GM12872 (cell line): ENCODE measurements around the gene IMMT.

Experiments
- CTCF ChIP-seq: IDR thresholded peaks from 3 replicates; pipeline ENCODE4 v1.5.1; 2011; ENCODE audit warnings: low read depth, mild to moderate bottlenecking, low read length, moderate library complexity; ENCODE audit not compliant: insufficient read depth

Gene IMMT

GRCh38 chr2:86105969-86106945 lies 89.0 kb downstream of the IMMT start, which contains the start of gene PTCD3:
Gene PTCD3 (plus strand): TSS chr2:86106235. CDS start chr2:86106248, 13 bp downstream.
- TF ChIP-seq CTCF, result no peak

DNA sequence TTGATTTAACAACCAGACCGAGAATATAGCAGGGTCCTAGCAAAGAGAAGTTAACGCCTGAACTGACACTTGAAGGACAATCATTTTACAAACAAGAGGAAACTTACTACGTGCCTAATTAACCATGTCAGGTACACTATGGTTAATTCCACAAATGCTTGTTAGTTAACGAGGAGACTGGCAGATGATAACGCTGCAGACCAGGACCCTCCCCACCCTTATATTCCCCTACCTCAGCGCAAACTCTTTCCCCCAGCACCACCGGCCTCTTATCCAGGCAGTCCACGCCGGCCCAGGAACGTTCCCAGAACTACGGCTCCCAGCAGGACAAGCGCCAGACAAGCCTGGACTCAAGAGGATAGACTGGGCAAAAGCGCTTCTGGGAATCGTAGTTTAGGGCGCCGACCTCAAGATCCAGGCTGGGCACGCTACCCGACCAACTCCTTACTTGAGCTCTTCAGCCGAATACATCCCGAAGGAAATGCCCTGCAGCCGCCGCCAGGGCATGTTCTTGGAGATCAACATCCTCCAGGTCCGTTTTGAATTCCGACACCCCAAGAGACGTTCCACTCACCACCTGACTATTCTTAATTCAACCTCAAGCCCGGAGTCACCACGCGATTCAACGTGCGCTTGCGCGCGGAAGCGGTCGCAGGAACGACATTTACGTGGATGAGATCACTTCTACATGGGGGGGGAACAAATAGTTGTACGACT lies 89.9 kb downstream of the IMMT start, which contains the start of gene POLR1A:
Gene POLR1A (minus strand): TSS at position 635 of the 717 bp plus-strand sequence. CDS start 110 bp downstream, at position 525.
- TF ChIP-seq CTCF, result no peak

DNA sequence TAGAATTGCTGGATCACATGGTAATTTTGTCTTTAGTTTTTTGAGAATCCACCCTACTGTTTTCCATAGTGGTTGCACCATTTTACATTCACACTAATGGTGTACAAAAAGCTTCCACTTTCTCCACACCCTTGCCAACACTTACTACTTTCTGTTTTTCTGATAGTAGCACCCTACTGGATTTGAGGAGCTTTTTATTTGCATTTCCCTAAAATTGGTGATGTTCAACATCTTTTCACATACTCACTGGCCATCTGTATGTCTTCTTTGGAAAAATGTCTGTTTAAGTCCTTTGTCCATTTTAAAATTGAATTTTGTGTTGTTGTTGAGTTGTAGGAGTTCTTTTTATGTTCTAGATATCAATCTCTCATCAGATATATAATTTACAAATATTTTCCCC lies 93.1 kb downstream of the IMMT start:
- TF ChIP-seq CTCF, result no peak

DNA sequence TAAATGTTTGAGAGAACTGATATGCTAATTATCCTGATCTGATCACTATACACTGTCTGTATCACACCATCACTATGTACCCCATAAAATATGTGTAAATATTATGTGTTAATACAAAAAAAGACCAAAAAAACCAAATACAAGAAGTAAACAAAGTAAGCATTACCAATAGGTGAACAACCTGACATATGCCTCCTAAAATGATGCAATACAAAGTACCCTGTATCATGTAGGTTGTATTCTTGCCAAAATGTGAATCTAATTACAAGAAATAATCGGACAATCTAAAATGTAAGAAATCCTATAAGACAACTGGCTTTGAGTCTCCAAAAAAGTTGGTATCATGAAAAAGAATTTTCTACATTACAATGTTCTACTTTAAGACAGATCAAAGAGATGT lies 97.3 kb downstream of the IMMT start:
- no peak for TF ChIP-seq CTCF

- TF ChIP-seq CTCF, result no peak
These were observed 98.0 kb downstream of the IMMT start for GRCh38 chr2:86097114-86097896.

- no peak for TF ChIP-seq CTCF
These were observed 101.0 kb downstream of the IMMT start for GRCh38 chr2:86094229-86094628.
